ENCODE results near the gene TXNDC2. TPM values are rescaled to one million over a fixed set of nuclear protein-coding genes. Genes with fewer than 3 reads are reported as not detected.
A peak's percentile ranks its signal among the peaks of the same experiment; 100 is the strongest.

The TXNDC2 gene
- total and polyA plus RNA-seq, 9 of the 15 experiments (the other 6 are each of a cell fraction or from before 2014, with no cell fraction given) = 1.2 to 4.9 (median 2.3) TPM

DNA sequence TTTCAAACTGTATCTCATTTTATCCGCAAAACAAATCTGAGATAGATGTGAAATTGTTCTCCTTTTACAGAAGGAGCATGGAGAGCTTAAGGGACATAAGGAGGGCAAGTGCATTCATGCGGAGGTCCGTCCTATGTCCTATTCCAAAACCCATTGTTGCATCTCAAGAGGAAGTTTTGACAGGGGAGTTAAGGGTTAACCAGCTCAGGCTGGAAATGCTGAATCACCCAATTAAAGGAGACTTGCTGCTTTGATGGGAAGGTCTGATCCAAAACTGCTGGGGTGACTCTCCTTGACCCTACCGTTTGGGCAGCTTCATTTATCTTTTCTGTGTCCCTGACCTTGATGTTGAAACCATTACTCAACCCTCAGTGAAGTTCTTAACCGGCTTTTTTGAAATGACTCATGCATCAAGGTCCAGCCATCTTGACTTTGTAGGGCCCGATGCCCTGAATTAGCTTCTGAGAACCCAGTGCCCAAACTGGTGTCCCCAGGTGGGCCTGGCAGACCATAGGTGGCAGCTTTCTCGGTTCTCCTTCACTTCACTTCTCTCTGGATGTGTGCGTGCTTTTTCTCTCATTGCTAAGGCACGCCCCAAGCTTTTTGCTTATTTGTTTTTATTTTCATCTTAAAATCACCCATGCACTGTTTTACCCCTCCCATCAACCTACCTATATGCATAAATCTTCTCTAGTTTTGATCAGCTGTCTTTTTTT lies 15.9 kb upstream of the TXNDC2 start (continued):
- TF ChIP-seq TCF7L2 (IDR thresholded peaks at IDR 0.05; ENCODE audit: low read depth, low read length) (no peak), ZNF668 (CRISPR knock-in tag; IDR thresholded peaks at IDR 0.05) (peak; percentile 71; the same call in 1 of the 2 replicates), NFXL1 (CRISPR knock-in tag; IDR thresholded peaks at IDR 0.05) (no peak), ERF (CRISPR knock-in tag; IDR thresholded peaks at IDR 0.05) (0 out of 2 replicates have a peak, but pooled peaks have one; percentile 63), HCFC1 (IDR thresholded peaks at IDR 0.05; ENCODE audit: low read depth, low read length) (peak; percentile 40; the same call in 1 of the 2 replicates), ZNF766 (CRISPR knock-in tag; conservative IDR thresholded peaks at IDR 0.05) (no peak), NCOA4 (IDR thresholded peaks at IDR 0.05; ENCODE audit: partially characterized antibody) (peak; percentile 8), POLR3A (IDR thresholded peaks at IDR 0.05; ENCODE audit: borderline replicate concordance, extremely low read depth, insufficient read depth, insufficient read length) (no peak), YBX1 (IDR thresholded peaks at IDR 0.05) (no peak), DMBX1 (CRISPR knock-in tag; IDR thresholded peaks at IDR 0.05; ENCODE audit: borderline replicate concordance) (peak; percentile 92), ZNF184 (CRISPR knock-in tag; IDR thresholded peaks at IDR 0.05) (no peak), BCL6 (CRISPR knock-in tag; IDR thresholded peaks at IDR 0.05) (peak; percentile 74; the same call in 1 of the 2 replicates), MAFG (tag; conservative IDR thresholded peaks at IDR 0.05) (peak; percentile 99), MYC (IDR thresholded peaks at IDR 0.05; ENCODE audit: low read depth, low read length) (0 out of 2 replicates have a peak, but pooled peaks have one; percentile 19), MYC (CRISPR knock-in tag; IDR thresholded peaks at IDR 0.05; ENCODE audit: borderline replicate concordance, low read depth) (0 out of 2 replicates have a peak, but pooled peaks have one; percentile 44), ZNF584 (CRISPR knock-in tag; IDR thresholded peaks at IDR 0.05; ENCODE audit: low read depth) (peak; percentile 92), ZFPM2 (CRISPR knock-in tag; IDR thresholded peaks at IDR 0.05) (no peak), CXXC5 (CRISPR knock-in tag; IDR thresholded peaks at IDR 0.05) (peak; percentile 72), ELF1 (tag; IDR thresholded peaks at IDR 0.05) (no peak; the same call in 1 of the 2 replicates), MAFF (IDR thresholded peaks at IDR 0.05; ENCODE audit: low read length) (peak; percentile 98)
- TF ChIP-seq, protein P1, sequence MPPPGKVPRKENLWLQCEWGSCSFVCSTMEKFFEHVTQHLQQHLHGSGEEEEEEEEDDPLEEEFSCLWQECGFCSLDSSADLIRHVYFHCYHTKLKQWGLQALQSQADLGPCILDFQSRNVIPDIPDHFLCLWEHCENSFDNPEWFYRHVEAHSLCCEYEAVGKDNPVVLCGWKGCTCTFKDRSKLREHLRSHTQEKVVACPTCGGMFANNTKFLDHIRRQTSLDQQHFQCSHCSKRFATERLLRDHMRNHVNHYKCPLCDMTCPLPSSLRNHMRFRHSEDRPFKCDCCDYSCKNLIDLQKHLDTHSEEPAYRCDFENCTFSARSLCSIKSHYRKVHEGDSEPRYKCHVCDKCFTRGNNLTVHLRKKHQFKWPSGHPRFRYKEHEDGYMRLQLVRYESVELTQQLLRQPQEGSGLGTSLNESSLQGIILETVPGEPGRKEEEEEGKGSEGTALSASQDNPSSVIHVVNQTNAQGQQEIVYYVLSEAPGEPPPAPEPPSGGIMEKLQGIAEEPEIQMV (tag; conservative IDR thresholded peaks at IDR 0.05; ENCODE audit: low read depth) = peak; percentile 75; the same call in 1 of the 2 replicates
- TF ChIP-seq, protein P2, sequence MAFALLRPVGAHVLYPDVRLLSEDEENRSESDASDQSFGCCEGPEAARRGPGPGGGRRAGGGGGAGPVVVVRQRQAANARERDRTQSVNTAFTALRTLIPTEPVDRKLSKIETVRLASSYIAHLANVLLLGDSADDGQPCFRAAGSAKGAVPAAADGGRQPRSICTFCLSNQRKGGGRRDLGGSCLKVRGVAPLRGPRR (CRISPR knock-in tag; IDR thresholded peaks at IDR 0.05) = 0 out of 2 replicates have a peak, but pooled peaks have one; percentile 18
- TF ChIP-seq, protein P3, sequence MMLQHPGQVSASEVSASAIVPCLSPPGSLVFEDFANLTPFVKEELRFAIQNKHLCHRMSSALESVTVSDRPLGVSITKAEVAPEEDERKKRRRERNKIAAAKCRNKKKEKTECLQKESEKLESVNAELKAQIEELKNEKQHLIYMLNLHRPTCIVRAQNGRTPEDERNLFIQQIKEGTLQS (IDR thresholded peaks at IDR 0.05) = no peak
- TF ChIP-seq, protein P3 (CRISPR knock-in tag; conservative IDR thresholded peaks at IDR 0.05) = peak; percentile 80; the same call in 1 of the 2 replicates
- TF ChIP-seq, protein P4, sequence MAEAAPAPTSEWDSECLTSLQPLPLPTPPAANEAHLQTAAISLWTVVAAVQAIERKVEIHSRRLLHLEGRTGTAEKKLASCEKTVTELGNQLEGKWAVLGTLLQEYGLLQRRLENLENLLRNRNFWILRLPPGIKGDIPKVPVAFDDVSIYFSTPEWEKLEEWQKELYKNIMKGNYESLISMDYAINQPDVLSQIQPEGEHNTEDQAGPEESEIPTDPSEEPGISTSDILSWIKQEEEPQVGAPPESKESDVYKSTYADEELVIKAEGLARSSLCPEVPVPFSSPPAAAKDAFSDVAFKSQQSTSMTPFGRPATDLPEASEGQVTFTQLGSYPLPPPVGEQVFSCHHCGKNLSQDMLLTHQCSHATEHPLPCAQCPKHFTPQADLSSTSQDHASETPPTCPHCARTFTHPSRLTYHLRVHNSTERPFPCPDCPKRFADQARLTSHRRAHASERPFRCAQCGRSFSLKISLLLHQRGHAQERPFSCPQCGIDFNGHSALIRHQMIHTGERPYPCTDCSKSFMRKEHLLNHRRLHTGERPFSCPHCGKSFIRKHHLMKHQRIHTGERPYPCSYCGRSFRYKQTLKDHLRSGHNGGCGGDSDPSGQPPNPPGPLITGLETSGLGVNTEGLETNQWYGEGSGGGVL (CRISPR knock-in tag; IDR thresholded peaks at IDR 0.05) = no peak

All from K562 (cell line).